Epidermal melanocyte (primary cell): ENCODE data around the gene BTBD9.
"Not testable (repeated sequence)": the region's sequence is repeated elsewhere in the genome, so short reads cannot be mapped to it uniquely, and the experiment has no call there.

Source experiments
- DNase-seq: peaks from one replicate; pipeline ENCODE4 v3.0.0; 2011; ENCODE audit warnings: low spot score; ENCODE audit not compliant: insufficient read length

The BTBD9 gene

GRCh38 chr6:38435330-38435729, 204.4 kb downstream of the BTBD9 start:
- no peak for DNase-seq

GRCh38 chr6:38434051-38434450, 205.7 kb downstream of the BTBD9 start:
- no peak for DNase-seq

- DNase-seq, result no peak
These were observed 207.2 kb downstream of the BTBD9 start for GRCh38 chr6:38432479-38432878.

GRCh38 chr6:38432079-38432478, 207.7 kb downstream of the BTBD9 start:
- no peak for DNase-seq

- DNase-seq, result no peak
These were observed 210.2 kb downstream of the BTBD9 start for GRCh38 chr6:38429546-38429945.

GRCh38 chr6:38427492-38428210, 212.1 kb downstream of the BTBD9 start:
- DNase-seq, result no peak

GRCh38 chr6:38425788-38426488, 213.8 kb downstream of the BTBD9 start:
- DNase-seq, result not testable (repeated sequence)

- DNase-seq, result no peak
These were observed 216.0 kb downstream of the BTBD9 start for GRCh38 chr6:38423746-38424145.

GRCh38 chr6:38420207-38420606, 219.5 kb downstream of the BTBD9 start:
- DNase-seq, result no peak

- no peak for DNase-seq
These were observed 222.2 kb downstream of the BTBD9 start for GRCh38 chr6:38417521-38417920.

GRCh38 chr6:38415231-38416005, 224.3 kb downstream of the BTBD9 start:
- DNase-seq, result no peak

GRCh38 chr6:38413102-38413800, 226.5 kb downstream of the BTBD9 start:
- DNase-seq, result no peak

- DNase-seq, result no peak
These were observed 232.5 kb downstream of the BTBD9 start for GRCh38 chr6:38407192-38407591.

GRCh38 chr6:38406096-38406495, 233.6 kb downstream of the BTBD9 start:
- DNase-seq, result no peak

GRCh38 chr6:38404900-38405556, 234.7 kb downstream of the BTBD9 start:
- no peak for DNase-seq

GRCh38 chr6:38404355-38404754, 235.4 kb downstream of the BTBD9 start:
- DNase-seq, result no peak

- no peak for DNase-seq
These were observed 236.2 kb downstream of the BTBD9 start for GRCh38 chr6:38403548-38403947.

- DNase-seq, result no peak
These were observed 239.0 kb downstream of the BTBD9 start for GRCh38 chr6:38400764-38401163.

GRCh38 chr6:38400101-38400500, 239.6 kb downstream of the BTBD9 start:
- DNase-seq, result no peak

GRCh38 chr6:38396209-38396608, 243.5 kb downstream of the BTBD9 start:
- no peak for DNase-seq

- no peak for DNase-seq
These were observed 245.7 kb downstream of the BTBD9 start for GRCh38 chr6:38393986-38394385.
